Measurements from ENCODE around the gene PCDH15.

Gene PCDH15

DNA sequence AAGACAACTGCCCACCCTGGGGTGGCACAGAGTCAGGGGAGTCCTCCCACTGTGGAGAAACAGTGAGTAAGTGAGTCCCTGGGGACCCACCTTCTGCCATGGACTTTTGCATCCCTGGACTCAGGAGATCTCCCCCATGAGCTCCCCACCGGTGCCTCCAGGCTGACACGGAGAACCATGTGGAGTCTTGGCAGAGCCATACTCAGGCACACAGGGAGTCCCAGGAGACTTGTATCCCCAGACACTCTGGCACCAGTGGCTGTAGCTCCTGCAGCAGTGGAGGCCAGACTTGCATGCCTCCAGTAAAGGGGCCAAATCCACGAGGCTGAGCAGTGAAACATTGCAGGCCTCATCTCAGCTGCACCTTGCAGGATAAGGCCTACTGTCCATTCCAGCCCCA is 791.4 kb downstream of the PCDH15 start:
- H3K9me3 ChIP-seq (ENCODE audit: insufficient read depth, low read depth, low read length), result no peaks in the 10 kb centered on the region

GRCh38 chr10:54002077-54002476 is 799.0 kb downstream of the PCDH15 start:
- Histone ChIP-seq H4K20me1 (ENCODE audit: insufficient read depth, low read length, poor library complexity, severe bottlenecking) (no peaks in the 10 kb centered on the region), H3K36me3 (ENCODE audit: insufficient read depth, low read length) (no peaks in the 10 kb centered on the region), H3K27me3 (ENCODE audit: insufficient read depth, low read length, poor library complexity, severe bottlenecking) (no peaks in the 10 kb centered on the region), H3K79me2 (ENCODE audit: insufficient read depth, low read length) (no peaks in the 10 kb centered on the region), H3K9ac (ENCODE audit: low read depth, low read length, poor library complexity, severe bottlenecking) (no peak overlapping the region), H3K4me3 (ENCODE audit: low read length, poor library complexity, severe bottlenecking) (no peak overlapping the region), H3F3A (ENCODE audit: low read depth) (no peaks in the 10 kb centered on the region), H3K9me2 (replicated peaks; ENCODE audit: low read depth, low read length) (no peaks in the 10 kb centered on the region), H3K4me1 (ENCODE audit: insufficient read depth, low read length, poor library complexity, severe bottlenecking) (no peaks in the 10 kb centered on the region), H3K9me3 (ENCODE audit: insufficient read depth, low read depth, low read length) (no peaks in the 10 kb centered on the region), H2AFZ (ENCODE audit: low read length) (no peak overlapping the region), H3K4me2 (ENCODE audit: low read depth, low read length, poor library complexity, severe bottlenecking) (no peak overlapping the region)
- TF ChIP-seq EZH2phosphoT487 (IDR thresholded peaks at IDR 0.05; ENCODE audit: borderline replicate concordance) (no peak), CTCF (conservative IDR thresholded peaks at IDR 0.05; ENCODE audit: low read length) (no peak)

More for the DNA sequence above, 791.4 kb downstream of the PCDH15 start:
- Histone ChIP-seq H3K27me3 (ENCODE audit: insufficient read depth, low read length, poor library complexity, severe bottlenecking) (no peaks in the 10 kb centered on the region), H2AFZ (ENCODE audit: low read length) (no peak overlapping the region), H3K79me2 (ENCODE audit: insufficient read depth, low read length) (no peaks in the 10 kb centered on the region), H3K4me2 (ENCODE audit: low read depth, low read length, poor library complexity, severe bottlenecking) (no peak overlapping the region), H3K9ac (ENCODE audit: low read depth, low read length, poor library complexity, severe bottlenecking) (no peak overlapping the region), H3K4me3 (ENCODE audit: low read length, poor library complexity, severe bottlenecking) (no peak overlapping the region), H3K9me2 (replicated peaks; ENCODE audit: low read depth, low read length) (no peaks in the 10 kb centered on the region), H3F3A (ENCODE audit: low read depth) (no peaks in the 10 kb centered on the region), H3K36me3 (ENCODE audit: insufficient read depth, low read length) (no peaks in the 10 kb centered on the region), H4K20me1 (ENCODE audit: insufficient read depth, low read length, poor library complexity, severe bottlenecking) (no peaks in the 10 kb centered on the region), H3K4me1 (ENCODE audit: insufficient read depth, low read length, poor library complexity, severe bottlenecking) (no peaks in the 10 kb centered on the region)
- TF ChIP-seq CTCF (conservative IDR thresholded peaks at IDR 0.05; ENCODE audit: low read length) (no peak), EZH2phosphoT487 (IDR thresholded peaks at IDR 0.05; ENCODE audit: borderline replicate concordance) (no peak)

DNA sequence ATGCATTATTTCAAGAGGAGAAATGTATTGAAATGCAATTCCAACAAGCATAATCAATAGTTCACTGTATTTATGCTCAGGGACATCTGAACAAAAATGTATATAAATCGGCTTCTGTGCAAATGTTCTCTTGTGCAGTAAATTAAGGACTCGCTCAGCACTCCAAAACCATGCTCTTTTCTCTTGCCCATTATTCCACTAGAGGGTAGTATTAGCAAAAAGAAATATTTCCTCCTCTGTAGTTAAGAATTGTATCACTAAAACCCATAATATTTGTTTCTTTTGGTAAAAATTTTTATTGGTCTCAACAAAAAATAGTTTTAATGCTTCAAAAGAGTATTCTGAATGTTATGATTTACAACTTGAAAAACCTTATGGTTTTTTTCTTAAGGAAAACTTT is 803.1 kb downstream of the PCDH15 start:
- Histone ChIP-seq H3K9ac (ENCODE audit: low read depth, low read length, poor library complexity, severe bottlenecking) (no peak overlapping the region), H3K4me2 (ENCODE audit: low read depth, low read length, poor library complexity, severe bottlenecking) (no peak overlapping the region), H3F3A (ENCODE audit: low read depth) (no peaks in the 10 kb centered on the region), H3K36me3 (ENCODE audit: insufficient read depth, low read length) (no peaks in the 10 kb centered on the region), H3K4me1 (ENCODE audit: insufficient read depth, low read length, poor library complexity, severe bottlenecking) (no peaks in the 10 kb centered on the region), H3K79me2 (ENCODE audit: insufficient read depth, low read length) (no peaks in the 10 kb centered on the region), H3K9me2 (replicated peaks; ENCODE audit: low read depth, low read length) (no peaks in the 10 kb centered on the region), H4K20me1 (ENCODE audit: insufficient read depth, low read length, poor library complexity, severe bottlenecking) (no peaks in the 10 kb centered on the region), H2AFZ (ENCODE audit: low read length) (no peak overlapping the region), H3K9me3 (ENCODE audit: insufficient read depth, low read depth, low read length) (no peaks in the 10 kb centered on the region), H3K4me3 (ENCODE audit: low read length, poor library complexity, severe bottlenecking) (no peak overlapping the region), H3K27me3 (ENCODE audit: insufficient read depth, low read length, poor library complexity, severe bottlenecking) (no peaks in the 10 kb centered on the region)
- TF ChIP-seq CTCF (conservative IDR thresholded peaks at IDR 0.05; ENCODE audit: low read length) (peak; percentile 38), EZH2phosphoT487 (IDR thresholded peaks at IDR 0.05; ENCODE audit: borderline replicate concordance) (no peak)

Measured in Loucy (cell line).